Activated naive CD8-positive, alpha-beta T cell treated with anti-CD3 and anti-CD28 coated beads, Interleukin-2, amount 10 ng/mL, durations not matched to agents 7 days and 5 days (primary cell): Measurements from ENCODE around the gene SRPRA. TPM values are rescaled to one million over a fixed set of nuclear protein-coding genes. Genes with fewer than 3 reads are reported as not detected.
"Not testable (repeated sequence)": the region's sequence is repeated elsewhere in the genome, so short reads cannot be mapped to it uniquely, and the experiment has no call there.

Experiments used
- ATAC-seq: fragments of 150-1000 bp; cut with Tn5 transposase; one replicate; pipeline ENCODE4 v1.10.0; 2021; ENCODE audit warnings: low read depth, moderate library complexity
- POLR2A ChIA-PET: fragments of 350-600 bp; sonication (Branson Sonifier 250); formaldehyde crosslinking; loops from one replicate; lab custom pipeline; 2021; ENCODE audit warnings: antibody characterized with exemption; lab: Charles Lee
- DNase-seq: peaks from one replicate; pipeline ENCODE4 v3.0.0; 2021
- H3K27ac Mint-ChIP-seq: one replicate; pipeline ENCODE4 v1.8.0; 2022; ENCODE audit warnings: mild to moderate bottlenecking, mixed read lengths
- H3K27me3 Mint-ChIP-seq: one replicate; pipeline ENCODE4 v1.8.0; 2022; ENCODE audit warnings: mild to moderate bottlenecking, moderate library complexity, mixed read lengths
- H3K36me3 Mint-ChIP-seq: one replicate; pipeline ENCODE4 v1.8.0; 2021; ENCODE audit warnings: mild to moderate bottlenecking, mixed read lengths
- H3K4me1 Mint-ChIP-seq: one replicate; pipeline ENCODE4 v1.8.0; 2021; ENCODE audit warnings: mixed read lengths
- H3K4me3 Mint-ChIP-seq: one replicate; pipeline ENCODE4 v1.8.0; 2022; ENCODE audit warnings: mild to moderate bottlenecking, moderate library complexity, mixed read lengths
- H3K9me3 Mint-ChIP-seq: one replicate; pipeline ENCODE4 v1.8.0; 2021; ENCODE audit warnings: mixed read lengths
- total RNA-seq, 2 experiments: library from RNA; stranded (reverse); gene quantifications; one replicate each; pipeline ENCODE4 v1.2.3, GENCODE V29; 2021

Gene SRPRA
- 100 to 1,000 TPM; 110 TPM for total RNA-seq

- no peaks in the 10 kb centered on the region for H3K9me3 Mint-ChIP-seq
- H3K36me3 Mint-ChIP-seq = peaks cover 32% of the 10 kb centered on the region
- POLR2A ChIA-PET = interaction anchor here (0.6 to 3.5 kb wide), 13 partner anchors 13 to 604 kb away, joined by 3 to 52 read pairs (median 4); partner anchors contain the start of genes DCPS, FAM118B, HYLS1 and RPUSD4
- peak within 1 kb of the TSS; percentile 97 for H3K27ac Mint-ChIP-seq
- H3K4me1 Mint-ChIP-seq = peaks cover 35% of the 10 kb centered on the region
- DNase-seq (peak; percentile 99), ATAC-seq (peak; percentile 99)
- no peaks in the 10 kb centered on the region for H3K27me3 Mint-ChIP-seq
- H3K4me3 Mint-ChIP-seq = peak within 1 kb of the TSS; percentile 98
Measured at GRCh38 chr11:126268708-126269579, at the start of gene SRPRA, which contains the start of gene FOXRED1. TSS of gene SRPRA (minus strand) at chr11:126268895. CDS start at chr11:126268804, 91 bp downstream. TSS of gene FOXRED1 (plus strand) at chr11:126269154. CDS start at chr11:126269207, 53 bp downstream.

DNA sequence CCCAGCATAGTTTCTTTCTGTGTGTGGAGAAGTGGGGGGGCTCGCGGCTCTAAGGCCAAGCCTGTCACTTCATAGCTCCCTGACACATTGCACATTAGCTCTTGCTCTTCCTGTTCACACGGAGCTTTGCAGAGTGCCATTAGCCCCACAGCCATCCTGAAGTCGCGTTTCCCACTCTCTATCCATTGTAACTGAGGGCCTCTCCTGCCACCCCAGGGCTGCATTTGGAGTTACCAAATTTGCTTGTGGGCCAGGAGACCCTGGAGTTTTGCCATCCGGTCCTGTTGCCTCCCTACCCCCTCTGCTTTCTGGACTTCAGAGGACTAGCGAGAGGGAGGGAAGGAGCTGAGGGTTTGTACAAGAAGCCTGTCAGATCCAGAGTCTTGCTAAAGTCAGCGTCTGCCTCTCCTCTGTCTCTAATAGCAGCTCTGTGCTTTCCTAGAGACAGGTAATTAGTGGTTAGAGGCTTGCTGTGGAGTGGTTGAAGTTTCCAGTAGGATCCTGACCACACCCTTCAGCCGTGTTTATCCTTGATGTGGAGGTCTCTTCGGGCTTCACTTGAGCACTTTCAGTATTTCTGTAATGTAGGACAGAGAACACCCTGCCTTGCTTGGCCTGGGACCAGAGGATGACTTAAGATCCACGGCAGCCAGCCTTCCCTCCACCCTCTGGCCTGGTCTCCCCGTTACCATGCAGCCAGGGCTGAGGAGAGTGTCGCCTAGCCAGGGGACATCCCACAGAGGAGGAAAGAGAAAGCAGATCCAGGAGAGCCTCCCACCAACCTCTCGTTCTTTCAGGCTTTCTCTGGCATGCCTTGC lies 49.3 kb upstream of the SRPRA start:
- Mint-ChIP-seq H3K4me1 (peaks cover 37% of the 10 kb centered on the region), H3K4me3 (peak overlapping the region; percentile 77)
- ATAC-seq = peak; percentile 73

GRCh38 chr11:126317432-126317755 lies 48.7 kb upstream of the SRPRA start:
- peak overlapping the region; percentile 77 for H3K4me3 Mint-ChIP-seq
- H3K9me3 Mint-ChIP-seq = no peaks in the 10 kb centered on the region
- peak overlapping the region; percentile 93 for H3K27ac Mint-ChIP-seq
- peaks cover 29% of the 10 kb centered on the region for H3K36me3 Mint-ChIP-seq
- no peaks in the 10 kb centered on the region for H3K27me3 Mint-ChIP-seq
- peaks cover 37% of the 10 kb centered on the region for H3K4me1 Mint-ChIP-seq
- ATAC-seq (no peak), DNase-seq (no peak)
- POLR2A ChIA-PET = interaction anchor here (0.6 to 3.5 kb wide), 8 partner anchors 8 to 692 kb away, joined by 3 to 61 read pairs (median 4); partner anchors contain the start of genes CHEK1, DCPS, FOXRED1 and SRPRA

More for the DNA sequence above, 49.3 kb upstream of the SRPRA start:
- POLR2A ChIA-PET = interaction anchor here (0.7 to 3.5 kb wide), 9 partner anchors 9 to 693 kb away, joined by 3 to 61 read pairs (median 4); partner anchors contain the start of genes CHEK1, DCPS, FOXRED1 and HYLS1
- Mint-ChIP-seq H3K36me3 (peaks cover 29% of the 10 kb centered on the region), H3K9me3 (no peaks in the 10 kb centered on the region), H3K27me3 (no peaks in the 10 kb centered on the region), H3K27ac (peak overlapping the region; percentile 93)
- DNase-seq = peak; percentile 49

DNA sequence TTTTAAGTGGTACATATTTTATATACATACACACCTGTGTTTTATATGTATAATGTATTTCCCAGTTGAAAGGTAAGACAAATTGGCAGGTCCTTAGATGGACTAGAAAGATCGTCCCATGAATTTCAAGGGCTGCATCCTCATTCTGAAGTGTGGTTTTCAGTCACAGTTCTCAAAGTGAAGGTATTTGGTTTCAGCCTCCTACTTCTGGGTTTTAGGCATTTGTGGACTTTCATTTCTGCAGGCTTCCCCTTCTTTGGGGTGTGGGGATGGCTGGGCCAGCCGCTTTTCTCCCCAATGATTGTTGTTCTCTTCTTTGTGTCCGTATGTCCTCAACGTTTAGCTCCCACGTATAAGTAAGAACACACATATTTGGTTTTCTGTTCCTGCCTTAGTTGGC lies 45.1 kb upstream of the SRPRA start:
- no peaks in the 10 kb centered on the region for H3K27me3 Mint-ChIP-seq
- H3K36me3 Mint-ChIP-seq = peaks cover 23% of the 10 kb centered on the region
- POLR2A ChIA-PET = no interaction called here
- no peaks in the 10 kb centered on the region for H3K9me3 Mint-ChIP-seq
- no peak for DNase-seq
- no peak for ATAC-seq
- H3K4me3 Mint-ChIP-seq = no peak overlapping the region
- no peak overlapping the region for H3K27ac Mint-ChIP-seq
- peaks cover 35% of the 10 kb centered on the region for H3K4me1 Mint-ChIP-seq

DNA sequence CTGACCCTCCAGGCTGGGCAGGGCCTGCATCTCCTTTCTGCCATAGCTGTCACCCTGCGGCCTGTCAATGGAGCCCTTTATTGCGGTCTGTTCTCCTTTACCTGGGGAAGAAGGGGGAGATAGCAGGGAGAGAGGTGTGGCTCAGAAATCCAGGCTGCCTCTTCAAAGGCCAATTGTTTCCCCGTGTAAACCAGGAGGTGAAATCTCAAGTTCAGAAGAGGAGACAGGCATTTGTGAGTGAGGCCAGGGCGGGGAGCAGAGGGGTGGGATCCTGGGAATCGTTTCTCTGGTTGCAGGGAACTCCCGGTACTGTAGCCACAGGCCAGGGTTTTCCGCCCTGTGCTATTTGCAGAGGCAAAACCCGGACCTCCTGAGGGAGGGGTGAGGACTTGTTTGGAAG lies 44.3 kb upstream of the SRPRA start:
- ATAC-seq = no peak
- H3K27me3 Mint-ChIP-seq = no peaks in the 10 kb centered on the region
- DNase-seq = no peak
- POLR2A ChIA-PET = no interaction called here
- no peak overlapping the region for H3K4me3 Mint-ChIP-seq
- H3K4me1 Mint-ChIP-seq = peaks cover 30% of the 10 kb centered on the region
- peaks cover 25% of the 10 kb centered on the region for H3K36me3 Mint-ChIP-seq
- no peaks in the 10 kb centered on the region for H3K9me3 Mint-ChIP-seq
- no peak overlapping the region for H3K27ac Mint-ChIP-seq

GRCh38 chr11:126311401-126312291 lies 43.0 kb upstream of the SRPRA start:
- ATAC-seq = no peak
- H3K9me3 Mint-ChIP-seq = no peaks in the 10 kb centered on the region
- H3K4me3 Mint-ChIP-seq = no peak overlapping the region
- H3K4me1 Mint-ChIP-seq = peaks cover 26% of the 10 kb centered on the region
- no peaks in the 10 kb centered on the region for H3K27me3 Mint-ChIP-seq
- DNase-seq = no peak
- POLR2A ChIA-PET = no interaction called here
- peak overlapping the region; percentile 61 for H3K27ac Mint-ChIP-seq
- peaks cover 23% of the 10 kb centered on the region for H3K36me3 Mint-ChIP-seq

- Mint-ChIP-seq H3K36me3 (peaks cover 17% of the 10 kb centered on the region), H3K4me1 (peaks cover 23% of the 10 kb centered on the region), H3K4me3 (no peak overlapping the region), H3K9me3 (no peaks in the 10 kb centered on the region), H3K27ac (peak overlapping the region; percentile 8), H3K27me3 (no peaks in the 10 kb centered on the region)
- DNase-seq (no peak), ATAC-seq (no peak)
- POLR2A ChIA-PET = interaction anchor here (1.0 kb wide), 1 partner anchor 169 kb away, joined by 6 read pairs; no protein-coding TSS in a partner anchor
Measured at GRCh38 chr11:126310992-126311310, 42.3 kb upstream of the SRPRA start.

DNA sequence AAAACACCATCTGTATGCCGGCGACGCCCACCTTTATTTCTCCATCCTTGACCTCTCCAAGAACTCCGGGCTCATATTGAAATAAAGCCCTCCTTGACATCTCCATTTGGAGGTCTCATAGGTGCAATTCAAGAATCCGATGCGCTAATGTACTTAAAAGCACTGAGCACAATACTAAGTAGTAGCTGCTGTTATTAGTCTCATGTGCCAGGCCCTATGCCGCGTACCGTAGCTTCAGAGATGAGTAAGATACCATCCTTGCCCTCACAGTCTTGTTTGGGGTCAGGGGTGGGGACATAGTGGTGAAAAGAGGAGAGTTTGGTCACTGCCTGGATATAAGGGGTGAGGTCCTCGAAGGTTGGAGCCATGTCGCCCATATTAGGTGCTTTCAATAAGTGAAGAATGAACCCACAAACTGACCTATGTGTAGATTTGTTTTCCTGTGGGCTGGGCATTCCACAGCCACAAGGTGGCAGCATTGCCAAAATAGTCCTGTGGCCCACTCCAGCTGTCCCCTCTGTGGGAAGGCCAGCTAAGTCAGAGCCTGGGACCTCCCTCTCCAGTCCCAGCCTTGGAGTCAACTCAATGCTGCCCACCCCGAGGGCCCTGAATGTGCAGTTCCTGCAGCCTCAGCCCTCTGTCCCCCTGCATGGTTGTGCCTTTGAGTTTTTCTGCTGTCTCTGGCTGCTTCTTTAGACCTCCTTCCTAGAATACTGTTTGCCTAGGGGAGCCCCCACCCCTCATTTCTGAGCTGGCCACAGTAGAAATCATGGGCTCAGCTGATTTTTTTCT lies 41.7 kb upstream of the SRPRA start:
- ATAC-seq (peak; percentile 76), DNase-seq (peak; percentile 65)
- Mint-ChIP-seq H3K27me3 (no peaks in the 10 kb centered on the region), H3K4me1 (peaks cover 26% of the 10 kb centered on the region), H3K27ac (peak overlapping the region; percentile 8), H3K9me3 (no peaks in the 10 kb centered on the region), H3K36me3 (peaks cover 16% of the 10 kb centered on the region), H3K4me3 (no peak overlapping the region)
- POLR2A ChIA-PET = interaction anchor here (0.6 to 1.0 kb wide), 2 partner anchors 51 to 170 kb away, joined by 3 to 6 read pairs; no protein-coding TSS in a partner anchor

DNA sequence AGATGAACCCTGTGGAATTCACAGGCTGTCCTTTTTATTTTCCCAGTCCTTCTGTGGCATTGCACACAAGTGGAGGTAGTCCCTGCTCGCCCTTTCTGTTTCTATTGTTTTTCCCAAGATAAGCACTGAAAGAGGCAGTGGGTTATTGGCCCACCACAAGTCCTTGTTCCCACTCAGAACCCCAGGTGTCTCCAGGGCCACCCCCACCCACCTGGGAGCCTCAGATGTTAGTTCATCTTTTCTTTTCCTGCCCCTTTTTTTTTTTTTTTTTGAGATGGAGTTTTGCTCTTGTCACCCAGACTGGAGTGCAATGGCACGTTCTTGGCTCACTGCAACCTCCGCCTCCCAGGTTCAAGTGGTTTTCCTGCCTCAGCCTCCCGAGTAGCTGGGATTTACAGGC lies 40.1 kb upstream of the SRPRA start:
- peaks cover 27% of the 10 kb centered on the region for H3K4me1 Mint-ChIP-seq
- not testable (repeated sequence) for H3K9me3 Mint-ChIP-seq, ATAC-seq, H3K4me3 Mint-ChIP-seq, H3K27me3 Mint-ChIP-seq, DNase-seq, H3K27ac Mint-ChIP-seq
- POLR2A ChIA-PET = interaction anchor here (0.7 kb wide), 1 partner anchor 9 kb away, joined by 3 read pairs; no protein-coding TSS in a partner anchor
- peaks cover 11% of the 10 kb centered on the region for H3K36me3 Mint-ChIP-seq

DNA sequence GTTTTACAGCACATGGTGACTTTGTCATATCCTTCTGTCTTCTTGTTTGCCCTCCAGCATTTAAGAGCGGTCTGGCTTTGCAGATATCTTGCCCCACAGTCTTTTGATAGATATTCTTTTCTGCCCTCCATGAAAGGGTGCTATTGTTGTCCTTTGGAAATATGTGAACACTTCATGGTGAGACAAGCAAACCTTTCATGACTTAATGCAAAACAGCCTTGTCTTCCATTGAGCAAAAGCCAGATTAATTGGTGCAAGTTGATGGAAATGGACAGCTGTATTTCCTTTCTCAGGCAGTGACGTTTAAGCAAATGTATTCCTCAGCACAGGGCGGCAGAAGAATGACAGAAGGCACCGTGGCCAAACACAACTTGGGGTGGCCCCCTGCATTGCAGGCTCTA lies 39.6 kb upstream of the SRPRA start:
- H3K4me1 Mint-ChIP-seq = peaks cover 25% of the 10 kb centered on the region
- H3K27ac Mint-ChIP-seq = peak overlapping the region; percentile 11
- H3K36me3 Mint-ChIP-seq = peaks cover 11% of the 10 kb centered on the region
- H3K27me3 Mint-ChIP-seq = no peaks in the 10 kb centered on the region
- ATAC-seq (no peak), DNase-seq (no peak)
- POLR2A ChIA-PET = no interaction called here
- H3K4me3 Mint-ChIP-seq = no peak overlapping the region
- no peaks in the 10 kb centered on the region for H3K9me3 Mint-ChIP-seq

- H3K36me3 Mint-ChIP-seq = peaks cover 11% of the 10 kb centered on the region
- H3K9me3 Mint-ChIP-seq = no peaks in the 10 kb centered on the region
- no peak overlapping the region for H3K27ac Mint-ChIP-seq
- peaks cover 23% of the 10 kb centered on the region for H3K4me1 Mint-ChIP-seq
- no peak for DNase-seq
- ATAC-seq = no peak
- no peaks in the 10 kb centered on the region for H3K27me3 Mint-ChIP-seq
- POLR2A ChIA-PET = interaction anchor here (1.2 kb wide), 1 partner anchor 11 kb away, joined by 4 read pairs; no protein-coding TSS in a partner anchor
- no peak overlapping the region for H3K4me3 Mint-ChIP-seq
Measured at GRCh38 chr11:126307706-126308105, 39.0 kb upstream of the SRPRA start.

DNA sequence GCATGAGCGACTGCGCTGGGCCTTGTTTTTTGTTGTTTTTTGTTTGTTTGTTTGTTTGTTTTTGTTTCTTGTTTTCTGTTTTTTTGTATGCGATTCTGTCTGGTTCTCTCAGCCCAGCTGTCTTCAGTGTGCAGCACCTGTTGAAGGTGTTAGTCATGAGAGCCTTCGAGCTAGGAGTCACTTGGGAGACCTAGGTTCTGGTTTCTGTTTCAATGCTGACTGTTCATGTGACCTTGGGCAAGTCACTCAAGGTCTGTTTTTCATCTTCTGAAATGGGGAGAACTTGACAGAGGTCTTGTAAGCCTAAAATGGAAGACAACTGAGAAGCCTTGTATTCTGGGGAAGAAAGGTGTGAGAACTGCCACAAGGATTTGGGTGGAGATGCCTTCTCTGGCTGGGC lies 37.0 kb upstream of the SRPRA start:
- H3K4me1 Mint-ChIP-seq = peaks cover 26% of the 10 kb centered on the region
- peaks cover 13% of the 10 kb centered on the region for H3K36me3 Mint-ChIP-seq
- POLR2A ChIA-PET = interaction anchor here (0.6 to 1.0 kb wide), 2 partner anchors 13 to 37 kb away, joined by 3 read pairs; partner anchors contain the start of genes FOXRED1 and SRPRA
- H3K4me3 Mint-ChIP-seq = peak overlapping the region; percentile 65
- H3K27me3 Mint-ChIP-seq = no peaks in the 10 kb centered on the region
- H3K27ac Mint-ChIP-seq = peak overlapping the region; percentile 80
- H3K9me3 Mint-ChIP-seq = no peaks in the 10 kb centered on the region
- peak; percentile 13 for ATAC-seq
- no peak for DNase-seq
